Measurements from ENCODE around the gene ECPAS.

DNA sequence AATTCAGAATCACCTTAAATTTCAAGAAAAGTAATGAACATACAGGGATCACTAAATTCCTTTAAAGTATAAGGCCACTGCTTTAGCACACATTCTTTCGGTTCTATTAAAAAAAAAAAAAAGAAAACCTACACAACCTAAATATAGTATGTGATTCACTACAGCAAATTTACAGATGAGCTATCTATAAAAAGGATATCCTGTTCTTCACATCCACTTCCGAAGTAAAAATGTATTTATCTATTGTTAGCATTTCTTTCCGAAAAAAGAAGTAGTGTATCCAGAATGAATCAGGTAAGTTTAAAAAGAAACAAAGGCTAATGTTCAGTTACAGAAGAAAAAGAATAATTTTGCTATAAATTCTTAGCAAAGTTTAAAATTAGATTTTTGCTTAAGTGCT is 70.2 kb downstream of the ECPAS start:
- no peak for TF ChIP-seq CTCF (IDR thresholded peaks at IDR 0.05; ENCODE audit: insufficient read depth, low read length, poor library complexity, severe bottlenecking)
- no peak for TF ChIP-seq EZH2phosphoT487 (conservative IDR thresholded peaks at IDR 0.05; ENCODE audit: low read length)

Data from SU-DHL-6 (cell line).